Stimulated activated CD8-positive, alpha-beta memory T cell treated with anti-CD3 and anti-CD28 coated beads, Interleukin-4, amount 100 ng/mL, for 48 hours (primary cell): ENCODE measurements around the gene NME7.
"Not testable (repeated sequence)": the region's sequence is repeated elsewhere in the genome, so short reads cannot be mapped to it uniquely, and the experiment has no call there.

Experiments
- DNase-seq: peaks from one replicate; pipeline ENCODE4 v3.0.0-alpha.2; 2020

The NME7 gene

GRCh38 chr1:169149555-169150286 lies 217.9 kb downstream of the NME7 start:
- DNase-seq: no peak

DNA sequence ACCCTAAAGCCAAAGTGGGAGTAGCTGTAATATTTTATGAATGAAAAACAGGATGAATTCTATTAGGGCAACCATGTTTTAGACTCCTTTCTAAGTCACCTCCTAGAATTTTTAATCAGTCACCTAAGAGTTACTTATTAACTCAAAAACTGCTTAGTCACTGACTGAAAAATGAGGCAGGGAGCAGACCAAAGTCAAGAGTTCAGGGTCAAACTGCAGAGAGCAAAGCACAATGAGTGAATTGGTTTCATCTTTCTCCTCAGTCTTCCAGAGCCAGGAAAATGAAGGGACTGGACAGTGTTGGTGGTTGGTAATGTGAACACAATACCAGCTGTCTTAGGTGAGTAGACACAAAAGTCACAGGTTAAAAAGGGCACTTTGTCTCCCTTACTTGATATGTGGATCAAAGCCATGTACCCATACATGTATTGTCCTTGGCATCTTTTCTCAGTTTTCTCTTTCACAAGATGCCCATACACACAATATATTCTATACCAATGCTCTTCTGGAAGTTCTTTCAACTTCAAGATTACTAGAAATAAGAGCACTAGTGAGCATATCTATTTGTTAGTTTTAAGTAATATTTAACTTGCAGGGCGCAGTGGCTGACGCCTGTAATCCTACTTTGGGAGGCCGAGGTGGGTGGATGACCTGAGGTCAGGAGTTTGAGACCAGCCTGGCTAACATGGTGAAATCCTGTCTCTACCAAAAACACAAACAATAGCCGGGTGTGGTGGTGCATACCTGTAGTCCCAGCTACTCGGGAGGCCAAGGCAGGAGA lies 218.9 kb downstream of the NME7 start:
- no peak for DNase-seq

GRCh38 chr1:169146576-169147214 lies 220.9 kb downstream of the NME7 start:
- DNase-seq: no peak

DNA sequence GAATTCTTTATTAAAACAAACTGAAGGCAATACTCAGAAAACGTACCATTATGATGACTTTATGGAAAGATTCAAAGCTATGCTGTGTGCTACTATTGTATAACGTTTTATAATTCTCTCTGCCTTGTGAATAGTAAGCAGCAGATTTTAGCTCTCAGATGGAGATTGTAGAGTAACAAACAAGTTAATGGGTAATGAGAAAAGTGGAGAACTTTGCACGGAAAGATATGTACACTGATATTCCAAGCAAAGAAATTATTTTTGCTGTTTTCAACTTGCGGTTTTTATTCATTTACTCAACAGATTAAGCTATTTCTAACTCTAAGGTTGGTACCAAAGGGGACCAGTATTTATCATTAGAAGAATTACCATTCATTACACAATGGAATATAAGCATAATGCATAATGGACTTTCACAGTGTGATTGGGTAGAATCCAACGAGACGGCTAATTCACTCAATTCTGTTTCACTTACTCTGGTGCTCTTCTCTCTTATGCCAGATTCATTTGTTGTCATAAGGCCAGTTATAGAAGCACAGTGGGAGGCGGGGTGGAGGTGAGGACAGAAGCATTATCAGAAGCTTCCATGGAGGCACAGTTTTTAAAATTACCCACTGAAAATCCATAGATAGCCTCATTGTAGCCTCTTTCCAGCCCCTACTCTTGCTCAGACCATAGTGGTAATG lies 222.5 kb downstream of the NME7 start:
- DNase-seq: no peak

GRCh38 chr1:169143984-169144383 lies 223.6 kb downstream of the NME7 start:
- no peak for DNase-seq

DNA sequence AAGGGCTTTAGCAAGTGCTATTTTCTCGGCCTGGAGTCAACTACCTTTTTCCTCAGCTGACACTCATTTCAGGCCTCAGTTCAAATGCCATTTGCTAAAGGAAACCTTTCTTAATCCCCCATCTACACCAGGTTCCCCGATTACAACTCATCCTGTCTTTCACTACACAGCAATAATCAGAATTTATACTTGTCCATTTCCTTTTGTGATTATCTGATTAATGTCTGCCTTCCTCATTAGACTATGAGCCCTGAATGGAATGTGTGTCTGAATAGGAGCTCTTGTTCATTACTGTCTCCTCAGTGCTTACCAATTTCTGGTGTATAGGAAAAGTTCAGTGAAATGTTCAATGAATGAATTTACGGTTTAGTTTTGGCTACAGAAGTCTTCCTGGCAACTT lies 224.3 kb downstream of the NME7 start:
- no peak for DNase-seq

- DNase-seq: no peak
Measured at GRCh38 chr1:169142129-169142528, 225.5 kb downstream of the NME7 start.

GRCh38 chr1:169141356-169141755 lies 226.2 kb downstream of the NME7 start:
- no peak for DNase-seq

GRCh38 chr1:169138866-169139670 lies 228.5 kb downstream of the NME7 start:
- DNase-seq: no peak

DNA sequence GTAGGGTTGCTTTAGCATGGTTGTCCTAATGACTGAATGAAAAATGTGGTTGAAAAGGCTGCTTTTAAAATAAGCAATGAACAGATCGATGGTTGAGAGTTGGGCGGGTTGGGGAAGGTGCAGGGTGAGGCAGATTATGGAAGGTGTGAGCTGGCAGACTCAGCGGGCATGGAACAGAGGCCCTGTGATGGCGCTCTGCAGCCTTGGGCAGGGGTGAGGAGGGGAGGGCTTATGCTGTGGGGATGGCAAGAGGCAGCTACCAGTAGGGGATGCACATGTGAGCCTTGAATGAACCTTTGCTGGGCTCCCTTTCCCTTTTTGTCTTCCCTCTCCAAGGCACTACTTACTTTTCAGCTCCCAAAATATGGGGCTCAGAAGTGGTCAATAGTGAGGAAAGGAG lies 230.2 kb downstream of the NME7 start:
- no peak for DNase-seq

DNA sequence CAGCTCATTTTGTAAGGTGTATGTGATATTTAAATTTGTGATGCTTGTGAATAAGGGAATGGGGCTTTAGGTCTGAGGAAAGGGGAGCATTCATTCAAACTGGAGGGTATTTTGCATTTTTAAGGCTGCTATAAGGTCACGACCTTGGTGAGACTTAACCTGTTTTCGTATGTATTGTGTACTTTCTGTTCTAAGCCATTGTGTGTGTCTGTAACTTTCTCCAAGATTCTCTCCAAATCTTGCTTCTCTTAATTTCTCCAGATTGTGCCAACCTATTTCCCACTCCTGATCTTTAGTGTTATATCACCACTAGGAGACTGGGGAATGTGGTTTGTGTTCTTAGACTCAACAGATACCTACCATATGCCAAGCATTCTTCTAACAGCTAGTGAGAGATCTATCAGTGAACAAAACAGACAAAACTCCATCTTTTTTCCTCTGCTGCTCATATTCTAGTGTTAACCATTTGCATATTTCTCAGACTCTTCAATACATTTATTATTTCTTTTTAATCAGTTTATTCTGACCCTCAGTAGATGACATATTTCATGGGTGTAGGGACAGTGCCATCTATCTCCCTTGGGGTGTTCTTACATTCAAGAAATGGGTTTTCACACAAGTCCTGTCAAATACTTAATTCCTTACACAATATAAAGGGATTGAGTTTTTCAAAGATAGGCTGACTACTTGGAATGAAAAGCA lies 233.6 kb downstream of the NME7 start:
- no peak for DNase-seq

- DNase-seq: no peak
Measured at GRCh38 chr1:169133228-169133576, 234.4 kb downstream of the NME7 start.

GRCh38 chr1:169132512-169133227 lies 234.9 kb downstream of the NME7 start:
- DNase-seq: no peak

GRCh38 chr1:169130683-169131082 lies 236.9 kb downstream of the NME7 start:
- no peak for DNase-seq

DNA sequence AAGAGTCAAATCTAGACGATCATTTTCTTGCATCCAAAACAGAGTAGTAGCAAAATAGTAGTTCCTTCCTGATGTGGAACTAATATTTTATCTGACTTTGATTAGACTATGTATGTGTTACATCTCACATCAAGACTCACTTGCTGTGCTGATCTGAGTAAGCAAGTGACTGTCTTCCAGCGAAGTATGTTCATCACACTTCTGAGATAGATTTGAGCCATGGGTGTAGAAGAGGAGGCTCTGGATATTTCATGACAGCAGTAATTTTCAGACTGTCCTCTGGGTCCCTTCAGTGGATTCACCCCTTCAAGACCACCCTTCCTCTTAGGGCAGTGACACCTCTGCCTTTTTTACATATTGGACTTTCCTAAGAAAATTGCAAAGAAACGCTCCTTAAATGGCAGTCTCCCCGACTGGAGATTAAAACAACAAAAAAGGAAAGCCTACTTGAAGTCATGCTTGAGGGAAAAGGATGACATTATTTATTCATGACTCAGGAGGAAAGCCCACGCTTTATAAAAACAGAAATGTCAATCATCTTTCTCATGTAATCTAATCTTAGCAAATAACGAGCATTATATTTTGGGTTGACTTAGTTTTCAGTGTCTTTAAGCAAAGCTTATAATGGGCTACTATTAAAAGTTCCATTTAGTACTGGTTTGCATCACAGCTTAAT lies 238.3 kb downstream of the NME7 start:
- no peak for DNase-seq

DNA sequence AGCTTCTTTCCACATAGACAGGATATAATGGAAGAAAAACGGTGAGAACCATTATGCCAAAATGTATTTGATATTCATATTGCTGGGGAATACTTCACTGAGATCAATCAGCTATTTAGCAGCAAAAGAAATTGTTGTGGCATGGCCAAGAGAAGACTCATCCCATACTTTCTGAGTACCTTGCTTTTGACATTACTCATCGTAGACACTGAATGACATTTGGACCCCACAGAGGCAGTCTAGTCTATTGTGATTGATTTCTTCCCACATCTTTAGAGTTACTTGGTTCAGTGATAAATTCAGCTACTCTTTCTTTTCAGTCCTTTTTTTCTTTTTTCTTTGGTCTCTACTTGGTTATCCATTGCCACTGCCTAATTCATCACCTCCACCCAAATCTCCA lies 239.0 kb downstream of the NME7 start:
- no peak for DNase-seq

DNA sequence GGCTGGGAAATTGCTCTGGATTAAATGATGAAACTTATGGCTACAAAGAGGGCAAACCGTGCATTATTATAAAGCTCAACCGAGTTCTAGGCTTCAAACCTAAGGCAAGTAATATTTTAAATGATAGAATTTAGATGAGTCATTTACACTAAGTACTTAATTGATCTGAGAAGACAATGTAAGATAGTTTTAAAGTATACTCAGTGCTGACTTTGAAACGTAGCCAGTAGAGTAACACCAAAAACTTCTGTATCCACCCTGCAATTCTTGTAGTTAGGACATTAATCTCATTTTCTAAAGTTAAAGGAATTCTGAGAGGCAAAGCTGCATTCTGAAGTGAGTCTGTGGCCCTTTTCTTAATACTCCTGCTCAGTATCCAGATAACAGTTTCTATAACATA lies 240.3 kb downstream of the NME7 start:
- DNase-seq: no peak

GRCh38 chr1:169126335-169126734 lies 241.3 kb downstream of the NME7 start:
- no peak for DNase-seq

GRCh38 chr1:169125597-169125996 lies 242.0 kb downstream of the NME7 start:
- not testable (repeated sequence) for DNase-seq

DNA sequence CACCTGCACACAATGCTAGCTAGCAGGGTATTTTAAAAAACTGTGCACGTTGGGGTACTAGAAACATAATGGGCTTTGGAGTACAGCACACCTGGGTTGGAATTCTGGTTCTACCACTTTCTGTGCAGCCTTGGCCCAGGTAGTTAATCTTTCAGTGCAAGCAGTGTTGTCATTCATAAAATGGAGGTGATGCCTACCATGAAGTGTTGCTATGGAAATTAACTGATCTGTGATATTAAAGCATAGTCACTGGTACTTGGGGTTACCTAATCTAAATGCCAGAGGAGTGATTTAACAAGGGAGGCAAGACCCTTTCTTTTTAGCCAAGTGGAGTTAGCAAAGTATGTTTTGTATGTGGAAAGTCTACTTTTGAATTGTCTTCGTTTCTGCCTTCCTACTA lies 243.1 kb downstream of the NME7 start:
- DNase-seq: no peak

- DNase-seq: no peak
Measured at GRCh38 chr1:169122976-169123375, 244.6 kb downstream of the NME7 start.
